H1 (cell line): ENCODE data around the gene HDAC7. TPM values are rescaled to one million over a fixed set of nuclear protein-coding genes. Genes with fewer than 3 reads are reported as not detected.

Source experiments
- CTCF ChIA-PET: fragments of 300-600 bp; sonication (Branson Sonifier 250); formaldehyde crosslinking; loops from one replicate; lab custom pipeline; 2021; ENCODE audit not compliant: partially characterized antibody; lab: Charles Lee
- POLR2A ChIA-PET: fragments of 300-600 bp; sonication (Branson Sonifier 250); formaldehyde crosslinking; loops from one replicate; lab custom pipeline; 2021; ENCODE audit warnings: inconsistent platforms; ENCODE audit not compliant: partially characterized antibody; lab: Charles Lee
- DNase-seq, 2 experiments: peaks; one replicate each; pipeline versions ENCODE4 v3.0.0 to v3.0.0-alpha.2; 2010 to 2022; ENCODE audit warnings: low spot score in 2 of 2, low read depth in 1 of 2, mixed read lengths in 1 of 2
- FAIRE-seq: peaks from 2 replicates; lab custom pipeline; 2011; peaks lifted over from hg19 to GRCh38; lab: Jason Lieb, UNC
- H2AFZ ChIP-seq: 2 replicates; pipeline ENCODE4 v1.8.1; 2012; ENCODE audit warnings: low read length, inconsistent platforms
- H2AK5ac ChIP-seq: 2 replicates; pipeline ENCODE4 v1.6.1; 2013; ENCODE audit warnings: low read depth, low read length
- H2BK120ac ChIP-seq: replicated peaks from 2 replicates; pipeline ENCODE3; 2013; ENCODE audit warnings: low read depth, low read length, inconsistent platforms
- H2BK12ac ChIP-seq: 2 replicates; pipeline ENCODE4 v1.6.1; 2013; ENCODE audit warnings: low read depth, low read length
- H2BK15ac ChIP-seq: 2 replicates; pipeline ENCODE4 v1.6.1; 2013; ENCODE audit warnings: low read length
- H2BK20ac ChIP-seq: 2 replicates; pipeline ENCODE4 v1.6.1; 2013; ENCODE audit warnings: low read length
- H2BK5ac ChIP-seq: 2 replicates; pipeline ENCODE4 v1.6.1; 2013; ENCODE audit warnings: low read depth, low read length
- H3K14ac ChIP-seq: 2 replicates; pipeline ENCODE4 v1.6.1; 2013; ENCODE audit warnings: inconsistent platforms; ENCODE audit not compliant: insufficient read length
- H3K18ac ChIP-seq: 2 replicates; pipeline ENCODE4 v1.6.1; 2013; ENCODE audit warnings: low read length; ENCODE audit errors: extremely low read depth
- H3K23ac ChIP-seq: 2 replicates; pipeline ENCODE4 v1.6.1; 2013; ENCODE audit warnings: inconsistent platforms; ENCODE audit not compliant: insufficient read length
- H3K23me2 ChIP-seq: 2 replicates; pipeline ENCODE4 v1.6.1; 2013; ENCODE audit warnings: low read depth, low read length
- H3K27ac ChIP-seq: 2 replicates; pipeline ENCODE4 v1.6.1; 2011; ENCODE audit warnings: low read depth, low read length, inconsistent platforms
- H3K27me3 ChIP-seq, 4 experiments: replicated peaks in 1 of 4; 1 replicate in 1 of 4; 2 replicates in 3 of 4; pipeline versions ENCODE4 v1.6.1 to v1.8.1; 2011 to 2013; ENCODE audit warnings: low read length in 3 of 4, mild to moderate bottlenecking in 3 of 4, inconsistent platforms in 2 of 4, mixed read lengths in 2 of 4, moderate library complexity in 1 of 4; ENCODE audit not compliant: control insufficient read depth in 3 of 4, insufficient read depth in 3 of 4; ENCODE audit errors: extremely low read depth in 1 of 4
- H3K36me3 ChIP-seq, 4 experiments: 2 replicates each; pipeline versions ENCODE4 v1.6.1 to v1.8.1; 2011 to 2013; ENCODE audit warnings: mild to moderate bottlenecking in 4 of 4, low read length in 3 of 4, moderate library complexity in 2 of 4, control low read depth in 1 of 4, inconsistent platforms in 1 of 4; ENCODE audit not compliant: insufficient read depth in 4 of 4, control insufficient read depth in 2 of 4
- H3K4ac ChIP-seq: replicated peaks from 2 replicates; pipeline ENCODE3; 2013; ENCODE audit warnings: low read length, low read depth, mixed read lengths, inconsistent platforms; ENCODE audit not compliant: insufficient read length
- H3K4me1 ChIP-seq, 4 experiments: replicated peaks in 1 of 4; 1 replicate in 1 of 4; 2 replicates in 3 of 4; pipeline versions ENCODE4 v1.6.1 to v1.8.1; 2011 to 2013; ENCODE audit warnings: low read length in 3 of 4, inconsistent platforms in 2 of 4, mixed read lengths in 1 of 4; ENCODE audit not compliant: insufficient read depth in 4 of 4, control insufficient read depth in 3 of 4
- H3K4me2 ChIP-seq, 2 experiments: 2 replicates each; pipeline versions ENCODE4 v1.6.1 to v1.8.1; 2011 to 2013; ENCODE audit warnings: low read depth in 2 of 2, low read length in 2 of 2, control low read depth in 1 of 2, inconsistent platforms in 1 of 2, mild to moderate bottlenecking in 1 of 2; ENCODE audit not compliant: insufficient read depth in 1 of 2
- H3K4me3 ChIP-seq, 4 experiments: fragments of 200-600, 300-600 bp in 1 of 4; sonication (generic), shearing (Covaris generic), sonication (Bioruptor Twin) in 1 of 4; 2 replicates each; pipeline versions ENCODE4 v1.5.1 to v1.8.1; 2011 to 2016; ENCODE audit warnings: low read length in 4 of 4, low read depth in 3 of 4, control low read depth in 2 of 4, inconsistent platforms in 2 of 4, mild to moderate bottlenecking in 2 of 4, mixed read lengths in 1 of 4, moderate library complexity in 1 of 4; ENCODE audit not compliant: insufficient read depth in 2 of 4; ENCODE audit errors: extremely low read depth in 1 of 4
- H3K56ac ChIP-seq: replicated peaks from 2 replicates; pipeline ENCODE3; 2013; ENCODE audit warnings: low read depth, mild to moderate bottlenecking, mixed read lengths, low read length, inconsistent platforms; ENCODE audit not compliant: insufficient read length
- H3K79me1 ChIP-seq: 2 replicates; pipeline ENCODE4 v1.6.1; 2013; ENCODE audit warnings: low read depth, low read length, control low read depth
- H3K79me2 ChIP-seq, 2 experiments: 2 replicates each; pipeline versions ENCODE4 v1.6.1 to v1.8.1; 2012 to 2013; ENCODE audit warnings: low read length in 2 of 2, mild to moderate bottlenecking in 2 of 2, inconsistent platforms in 1 of 2; ENCODE audit not compliant: insufficient read depth in 2 of 2, control insufficient read depth in 1 of 2
- H3K9ac ChIP-seq, 4 experiments: replicated peaks in 1 of 4; 1 replicate in 1 of 4; 2 replicates in 3 of 4; pipeline versions ENCODE4 v1.6.1 to v1.8.1; 2011 to 2013; ENCODE audit warnings: low read depth in 3 of 4, low read length in 3 of 4, control low read depth in 2 of 4, mild to moderate bottlenecking in 2 of 4, moderate library complexity in 2 of 4, inconsistent platforms in 1 of 4; ENCODE audit errors: extremely low read depth in 1 of 4
- H3K9me3 ChIP-seq, 2 experiments: 2 replicates each; pipeline versions ENCODE4 v1.6.1 to v1.8.1; 2012 to 2013; ENCODE audit warnings: mild to moderate bottlenecking in 2 of 2, moderate library complexity in 2 of 2, control low read depth in 1 of 2, inconsistent platforms in 1 of 2, low read depth in 1 of 2, low read length in 1 of 2, mixed read lengths in 1 of 2; ENCODE audit not compliant: insufficient read depth in 2 of 2
- H4K20me1 ChIP-seq, 2 experiments: replicated peaks in 1 of 2; 2 replicates each; pipeline versions ENCODE3 to v1.8.1; 2011 to 2013; ENCODE audit warnings: inconsistent platforms in 2 of 2, low read length in 2 of 2, mild to moderate bottlenecking in 1 of 2; ENCODE audit not compliant: insufficient read depth in 2 of 2, control insufficient read depth in 1 of 2
- H4K5ac ChIP-seq: 2 replicates; pipeline ENCODE4 v1.6.1; 2013; ENCODE audit warnings: low read length, low read depth, mixed read lengths, inconsistent platforms; ENCODE audit not compliant: insufficient read length
- H4K8ac ChIP-seq: 2 replicates; pipeline ENCODE4 v1.8.0; 2013; ENCODE audit warnings: mild to moderate bottlenecking, moderate library complexity, low read length, inconsistent platforms; ENCODE audit not compliant: insufficient read depth; ENCODE audit errors: extremely low read depth
- H4K91ac ChIP-seq: replicated peaks from 2 replicates; pipeline ENCODE3; 2013; ENCODE audit warnings: low read length, mixed read lengths, inconsistent platforms; ENCODE audit not compliant: insufficient read length
- CHD1 ChIP-seq: IDR thresholded peaks from 2 replicates; pipeline ENCODE4 v1.6.1; 2012; ENCODE audit warnings: low read depth, low read length, improper control_type of control experiment
- CTBP2 ChIP-seq: IDR thresholded peaks from 2 replicates; pipeline ENCODE4 v1.7.0; 2011; ENCODE audit warnings: borderline replicate concordance, mild to moderate bottlenecking, moderate library complexity, mixed read lengths, low read length; ENCODE audit not compliant: insufficient read depth, insufficient read length
- EP300 ChIP-seq, 2 experiments: IDR thresholded peaks; 1 replicate in 1 of 2; 2 replicates in 1 of 2; pipeline ENCODE4 v1.6.1; 2011 to 2012; ENCODE audit warnings: low read depth in 2 of 2, low read length in 2 of 2, mild to moderate bottlenecking in 2 of 2, borderline replicate concordance in 1 of 2, inconsistent platforms in 1 of 2, moderate library complexity in 1 of 2
- FOSL1 ChIP-seq: IDR thresholded peaks from 2 replicates; pipeline ENCODE4 v1.6.1; 2011; ENCODE audit warnings: mild to moderate bottlenecking, low read depth, low read length, moderate library complexity; ENCODE audit not compliant: insufficient read depth
- JUND ChIP-seq: IDR thresholded peaks from 2 replicates; pipeline ENCODE4 v1.6.1; 2011; ENCODE audit warnings: mild to moderate bottlenecking, improper control_type of control experiment, low read length
- PHF8 ChIP-seq: fragments of 200-600 bp; sonication (generic); conservative IDR thresholded peaks from 2 replicates; pipeline ENCODE4 v1.7.1; 2012; ENCODE audit warnings: low read depth, mild to moderate bottlenecking, inconsistent platforms, low read length, moderate library complexity
- POLR2AphosphoS5 ChIP-seq: IDR thresholded peaks from 2 replicates; pipeline ENCODE4 v1.6.1; 2011; ENCODE audit warnings: low read depth, low read length
- RNF2 ChIP-seq: fragments of 200-900, 300-1000 bp; sonication (generic); IDR thresholded peaks from 2 replicates; pipeline ENCODE4 v1.7.1; 2016; ENCODE audit warnings: borderline replicate concordance, low read depth, mild to moderate bottlenecking, antibody characterized with exemption, low read length; ENCODE audit not compliant: poor library complexity, severe bottlenecking; ENCODE audit errors: missing control alignments
- SIRT6 ChIP-seq: IDR thresholded peaks from one replicate; pipeline ENCODE4 v1.7.1; 2012; ENCODE audit warnings: low read length, inconsistent platforms
- SP2 ChIP-seq: IDR thresholded peaks from 2 replicates; pipeline ENCODE4 v1.6.1; 2012; ENCODE audit warnings: mild to moderate bottlenecking, low read length, inconsistent platforms
- YY1 ChIP-seq: IDR thresholded peaks from 2 replicates; pipeline ENCODE4 v1.6.1; 2011; ENCODE audit warnings: low read depth, mild to moderate bottlenecking, low read length
- WGBS, 2 experiments: shearing (Covaris generic) in 1 of 2; methylation state at CpG; one replicate each; pipeline versions ENCODE4 v1.1.6 to v1.1.7; 2013 to 2015; ENCODE audit warnings: low lambda C conversion rate in 2 of 2, mixed read lengths in 2 of 2, inconsistent platforms in 1 of 2, low coverage in 1 of 2, missing lambda C conversion rate in 1 of 2; ENCODE audit not compliant: insufficient replicate concordance in 2 of 2, insufficient coverage in 1 of 2, insufficient read length in 1 of 2; ENCODE audit errors: extremely low coverage in 1 of 2, missing lambda C conversion rate in 1 of 2; 5-methylcytosine and 5-hydroxymethylcytosine counted together
- polyA plus RNA-seq, 7 experiments: library from polyadenylated mRNA; depleted of rRNA in 3 of 7; stranded (reverse) in 5 of 7; unstranded in 2 of 7; fragments of >200 nt in 5 of 7; fragments of 200-250 nt in 2 of 7; gene quantifications; 1 replicate in 5 of 7; 2 replicates in 1 of 7; 4 replicates in 1 of 7; pipeline versions ENCODE4 v1.2.1 to v1.2.3, GENCODE V29; 2011 to 2013; ENCODE audit warnings: missing spikeins in 2 of 7, mixed read lengths in 2 of 7
- total RNA-seq: library from RNA; stranded (reverse); fragmentation: NEBNext Ultra II Directional; extraction: Animal tissue kit (Norgen Biotek cat#: 25700); gene quantifications from 2 replicates; pipeline ENCODE4 v1.2.1, GENCODE V29; 2021

The HDAC7 gene
- total and polyA plus RNA-seq, 2 of the 8 experiments (the other 6 are each of a cell fraction or from before 2014, with no cell fraction given) = 25.5 to 84.9 TPM

GRCh38 chr12:47758584-47758833 is 61.2 kb downstream of the HDAC7 start:
- Histone ChIP-seq H3K9me3 (no peaks in the 10 kb centered on the region), H3K23me2 (peaks cover 8% of the 10 kb centered on the region; the same call in 1 of the 2 replicates), H3K4ac (no peak overlapping the region), H3K79me1 (no peaks in the 10 kb centered on the region), H2BK20ac (no peak overlapping the region), H2AK5ac (no peak overlapping the region), H4K5ac (no peak overlapping the region), H3K27ac (no peak overlapping the region), H3K36me3 (no peaks in the 10 kb centered on the region), H2BK12ac (peak overlapping the region; percentile 96; the same call in 1 of the 2 replicates), H3K79me2 (no peaks in the 10 kb centered on the region), H3K14ac (no peak overlapping the region), H2BK5ac (peak overlapping the region; percentile 52; the same call in 1 of the 2 replicates), H4K8ac (no peak overlapping the region; the same call in 1 of the 2 replicates), H2BK120ac (no peak overlapping the region), H3K4me3 (peak overlapping the region; percentile 32 to 72 (median 45)), H3K18ac (peak overlapping the region; percentile 78), H3K27me3 (peaks cover 0 to 2% (median 0%) of the 10 kb centered on the region in 4 experiments; a peak in 2 of 7 replicates), H2BK15ac (0 out of 2 replicates have a peak overlapping the region, but pooled peaks have one; percentile 29), H4K91ac (no peak overlapping the region), H3K23ac (no peak overlapping the region)
- CTCF ChIA-PET = interaction anchor here (0.9 to 64.6 kb wide), 15 partner anchors 21 to 283 kb away, joined by 3 to 2442 read pairs (median 5); partner anchors contain the start of genes ENDOU and SLC48A1
- FAIRE-seq (no peak), DNase-seq (no peak)
- TF ChIP-seq CTBP2 = no peak
- TF ChIP-seq SIRT6 = no peak
- TF ChIP-seq CHD1 = no peak
- no peak for TF ChIP-seq SP2
- no peak for TF ChIP-seq FOSL1
- TF ChIP-seq PHF8 = no peak
- TF ChIP-seq EP300 (IDR thresholded peaks at IDR 0.05; ENCODE audit: borderline replicate concordance in 1 of 2, low read depth in 2 of 2, low read length in 2 of 2) = no peak
- TF ChIP-seq POLR2AphosphoS5 = no peak
- TF ChIP-seq YY1 = no peak
- no peak for TF ChIP-seq JUND
- TF ChIP-seq RNF2 = no peak
- TF ChIP-seq, all 59 proteins: peak for 0
- peak overlapping the region in 1 of 4 experiments; percentile 19; a peak in 2 of 7 replicates for H3K9ac ChIP-seq
- H4K20me1 ChIP-seq = no peaks in the 10 kb centered on the region
- WGBS, 2 experiments = 19% methylated on average over 3 of the region's 10 CpGs; no CpG with 5 or more reads in 1 of the 2 experiments
- peak overlapping the region; percentile 13; the same call in 1 of the 2 replicates for H2AFZ ChIP-seq
- H3K4me1 ChIP-seq = peaks cover 9 to 21% (median 13%) of the 10 kb centered on the region in 4 experiments
- peak overlapping the region; percentile 59 to 77 for H3K4me2 ChIP-seq
- POLR2A ChIA-PET = interaction anchor here (0.8 to 5.6 kb wide), 10 partner anchors 11 to 29 kb away, joined by 3 to 78 read pairs (median 4); partner anchors contain the start of gene SLC48A1
- no peak overlapping the region for H3K56ac ChIP-seq
